Nephron progenitor cell (in vitro differentiated cells): Measurements from ENCODE around the gene MPHOSPH9.

Experiments used
- DNase-seq: peaks from one replicate; pipeline ENCODE4 v3.0.0; 2021
- H3K27ac Mint-ChIP-seq: 2 replicates; pipeline ENCODE4 v1.8.0; 2021; ENCODE audit warnings: mild to moderate bottlenecking, moderate library complexity, mixed read lengths
- H3K27me3 Mint-ChIP-seq: 2 replicates; pipeline ENCODE4 v1.8.0; 2021; ENCODE audit warnings: mild to moderate bottlenecking, low read depth, mixed read lengths; ENCODE audit not compliant: poor library complexity
- H3K36me3 Mint-ChIP-seq: 2 replicates; pipeline ENCODE4 v1.8.0; 2021; ENCODE audit warnings: low read depth, mixed read lengths
- H3K4me1 Mint-ChIP-seq: 2 replicates; pipeline ENCODE4 v1.8.0; 2021; ENCODE audit warnings: mixed read lengths
- H3K4me3 Mint-ChIP-seq: 2 replicates; pipeline ENCODE4 v1.8.0; 2021; ENCODE audit warnings: mild to moderate bottlenecking, moderate library complexity, mixed read lengths
- H3K9me3 Mint-ChIP-seq: 2 replicates; pipeline ENCODE4 v1.8.0; 2021; ENCODE audit warnings: mild to moderate bottlenecking, moderate library complexity, mixed read lengths
- CTCF ChIP-seq: fragments of 200-600 bp; sonication (generic); IDR thresholded peaks from 2 replicates; pipeline ENCODE4 v1.5.0; 2021; ENCODE audit warnings: antibody characterized with exemption

MPHOSPH9 gene

GRCh38 chr12:123131291-123131832, 101.6 kb downstream of the MPHOSPH9 start:
- H3K4me3 Mint-ChIP-seq: no peak overlapping the region
- H3K4me1 Mint-ChIP-seq: peaks cover 7% of the 10 kb centered on the region
- DNase-seq: no peak
- H3K36me3 Mint-ChIP-seq: peaks cover 3% of the 10 kb centered on the region
- no peaks in the 10 kb centered on the region for H3K27me3 Mint-ChIP-seq
- no peak overlapping the region for H3K27ac Mint-ChIP-seq
- no peak for TF ChIP-seq CTCF
- H3K9me3 Mint-ChIP-seq: peaks cover 6% of the 10 kb centered on the region

GRCh38 chr12:123129621-123130020, 103.3 kb downstream of the MPHOSPH9 start:
- Mint-ChIP-seq H3K27me3 (no peaks in the 10 kb centered on the region), H3K4me1 (peaks cover 12% of the 10 kb centered on the region), H3K36me3 (no peaks in the 10 kb centered on the region), H3K27ac (no peak overlapping the region), H3K4me3 (no peak overlapping the region), H3K9me3 (no peaks in the 10 kb centered on the region)
- no peak for DNase-seq
- TF ChIP-seq CTCF: no peak

DNA sequence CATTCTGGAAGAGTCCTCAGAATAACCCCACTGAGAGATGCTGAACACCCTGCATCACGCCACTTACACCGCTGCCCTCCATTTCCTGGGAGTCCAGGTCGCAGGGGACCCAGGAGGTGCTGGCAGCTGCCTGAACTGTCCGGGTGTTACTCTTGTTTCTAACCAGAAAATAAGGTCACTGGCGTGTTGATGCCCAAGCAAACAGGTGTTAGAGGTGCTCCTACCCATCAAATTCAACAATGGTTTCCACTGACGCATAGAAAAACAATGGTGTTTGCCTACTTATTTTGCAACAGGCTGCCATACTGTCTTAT, 105.8 kb downstream of the MPHOSPH9 start:
- Mint-ChIP-seq H3K4me3 (no peak overlapping the region), H3K4me1 (peaks cover 12% of the 10 kb centered on the region), H3K36me3 (no peaks in the 10 kb centered on the region), H3K9me3 (no peaks in the 10 kb centered on the region), H3K27me3 (no peaks in the 10 kb centered on the region), H3K27ac (no peak overlapping the region)
- no peak for TF ChIP-seq CTCF
- DNase-seq: no peak

DNA sequence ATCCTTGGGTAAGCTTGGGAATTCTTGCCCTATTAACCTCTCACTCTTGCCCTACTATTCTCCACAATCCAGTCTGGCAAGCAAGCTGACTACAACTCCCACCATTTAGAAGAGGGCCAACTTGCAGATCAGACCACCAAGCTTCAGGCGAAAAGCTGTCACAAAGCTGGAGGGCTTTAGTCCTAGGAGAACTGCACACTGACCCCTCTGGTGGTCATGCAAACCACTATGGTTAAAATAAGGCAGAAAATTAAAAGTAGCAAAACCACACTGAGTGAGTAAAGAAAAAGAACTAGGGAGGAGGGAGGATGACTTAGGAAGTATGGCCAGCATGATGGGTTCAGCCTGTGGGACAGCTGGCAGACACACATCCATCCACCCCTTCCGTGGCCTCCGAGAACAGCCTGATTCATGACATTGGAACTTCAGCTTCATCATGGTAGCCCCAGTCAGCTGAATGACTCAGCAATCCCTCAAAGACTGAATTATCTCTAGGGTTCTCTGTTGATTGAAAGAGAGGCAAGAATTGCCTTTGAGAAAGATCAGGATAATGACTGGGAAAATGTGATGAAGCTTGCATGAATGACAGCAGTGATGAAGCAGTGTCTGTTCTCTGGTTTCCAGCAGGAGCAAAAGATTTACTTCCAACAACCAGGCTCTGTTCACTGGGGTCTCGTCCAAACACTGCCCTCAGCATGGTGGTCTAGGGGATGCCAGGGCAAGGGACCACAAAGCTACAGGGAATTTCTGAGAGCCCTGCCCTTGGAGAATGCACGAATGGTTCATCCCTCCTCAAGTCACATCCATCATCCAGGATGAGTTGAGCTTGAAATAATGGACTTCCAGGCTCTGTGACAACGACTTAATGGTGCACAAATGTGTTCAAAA, 106.4 kb downstream of the MPHOSPH9 start:
- peaks cover 18% of the 10 kb centered on the region for H3K4me1 Mint-ChIP-seq
- no peaks in the 10 kb centered on the region for H3K27me3 Mint-ChIP-seq
- DNase-seq: no peak
- H3K27ac Mint-ChIP-seq: peak overlapping the region; percentile 68
- no peak overlapping the region for H3K4me3 Mint-ChIP-seq
- H3K36me3 Mint-ChIP-seq: no peaks in the 10 kb centered on the region
- H3K9me3 Mint-ChIP-seq: no peaks in the 10 kb centered on the region
- no peak for TF ChIP-seq CTCF

- H3K27ac Mint-ChIP-seq: no peak overlapping the region
- H3K9me3 Mint-ChIP-seq: no peaks in the 10 kb centered on the region
Observed at GRCh38 chr12:123122626-123123025, 110.3 kb downstream of the MPHOSPH9 start.

More at GRCh38 chr12:123122626-123123025, 110.3 kb downstream of the MPHOSPH9 start:
- H3K4me3 Mint-ChIP-seq: no peak overlapping the region
- H3K27me3 Mint-ChIP-seq: peaks cover 2% of the 10 kb centered on the region
- no peaks in the 10 kb centered on the region for H3K36me3 Mint-ChIP-seq
- DNase-seq: no peak
- peaks cover 29% of the 10 kb centered on the region for H3K4me1 Mint-ChIP-seq
- no peak for TF ChIP-seq CTCF
